ENCODE results near the gene LAMTOR4.
A peak's percentile ranks its signal among the peaks of the same experiment; 100 is the strongest.

The LAMTOR4 gene

DNA sequence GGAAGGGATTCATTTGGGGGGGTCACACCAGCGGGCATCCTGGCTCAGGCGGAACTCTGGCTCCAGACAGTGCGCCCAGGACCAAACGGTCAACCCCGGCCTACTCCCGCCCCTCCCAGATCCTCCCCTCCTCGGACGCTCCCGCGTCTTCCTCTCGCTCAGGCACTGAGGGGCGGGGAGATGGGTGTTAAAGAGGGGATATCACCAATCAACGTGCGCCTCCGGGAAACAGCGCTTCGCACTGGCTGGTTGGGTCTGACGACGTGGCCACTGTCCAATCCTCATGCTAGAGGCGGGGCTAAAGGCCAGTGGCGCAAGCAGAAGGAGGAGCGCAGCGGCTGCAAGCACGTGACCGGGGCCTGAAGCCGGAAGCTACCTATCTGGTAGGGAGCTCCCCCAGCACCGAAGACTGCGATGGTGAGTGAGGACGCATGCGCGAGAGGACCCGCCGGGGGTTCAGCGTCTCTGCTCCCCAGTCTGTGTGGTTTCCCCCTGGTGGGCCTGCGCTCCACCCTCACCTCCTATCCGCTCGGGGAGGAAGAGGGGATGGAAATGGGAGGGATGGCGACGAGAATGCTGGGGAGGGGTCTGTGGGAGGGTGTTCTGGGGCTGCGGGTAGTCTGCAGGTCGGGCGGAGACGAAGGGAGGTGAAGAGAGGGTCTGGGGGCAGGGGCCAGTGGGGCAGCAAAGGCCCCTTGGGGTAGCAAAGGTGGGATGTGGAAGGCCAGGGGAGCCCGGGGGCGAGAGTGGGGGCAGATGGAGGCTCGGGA lies at the start of gene LAMTOR4:
Gene LAMTOR4, plus strand, starts transcription at position 360 of the 770 bp plus-strand sequence. Its CDS starts 55 bp downstream, at position 415.
- peak; percentile 98 for DNase-seq

GRCh38 chr7:100099452-100099851 lies 49.3 kb upstream of the LAMTOR4 start:
- no peak for DNase-seq

DNA sequence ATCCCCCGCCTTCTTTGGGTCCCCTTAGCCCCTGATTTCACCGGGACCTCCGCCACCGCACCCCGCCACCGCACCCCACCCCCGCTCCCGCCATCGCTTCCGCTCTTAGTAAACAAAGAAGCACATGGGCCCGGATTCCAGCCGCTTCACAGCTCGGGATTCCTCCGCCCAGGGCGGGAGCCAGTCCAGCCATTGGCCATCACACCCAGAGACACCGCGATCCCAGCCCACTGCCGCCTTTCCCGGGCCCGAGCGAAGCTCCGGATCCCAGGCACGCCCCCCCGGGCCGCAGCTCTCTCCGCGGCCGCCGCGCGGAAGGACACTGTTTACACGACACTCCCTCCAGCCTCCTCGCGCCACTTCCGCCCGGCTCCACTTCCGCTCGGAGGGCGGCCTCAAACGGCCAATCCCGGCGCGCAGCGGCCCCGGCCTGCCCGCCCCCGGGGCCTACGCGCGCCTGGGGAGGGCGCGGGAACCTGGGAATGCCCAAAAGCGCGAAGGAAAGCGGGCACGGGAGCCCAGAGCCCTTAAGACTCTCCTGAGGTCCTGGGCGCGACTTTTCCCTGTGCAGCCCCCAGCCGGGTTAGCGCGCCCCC lies 48.2 kb upstream of the LAMTOR4 start:
- peak; percentile 60 for DNase-seq

GRCh38 chr7:100101016-100101862 lies 47.5 kb upstream of the LAMTOR4 start, which contains the start of the genes AP4M1 and MCM7:
Gene AP4M1 (plus strand): TSS chr7:100101643. CDS start chr7:100101715, 72 bp downstream.
Gene MCM7 (minus strand): TSS chr7:100101397. CDS start chr7:100101294, 103 bp downstream.
- DNase-seq = peak; percentile 95

GRCh38 chr7:100102950-100103840 lies 45.5 kb upstream of the LAMTOR4 start:
- no peak for DNase-seq

DNA sequence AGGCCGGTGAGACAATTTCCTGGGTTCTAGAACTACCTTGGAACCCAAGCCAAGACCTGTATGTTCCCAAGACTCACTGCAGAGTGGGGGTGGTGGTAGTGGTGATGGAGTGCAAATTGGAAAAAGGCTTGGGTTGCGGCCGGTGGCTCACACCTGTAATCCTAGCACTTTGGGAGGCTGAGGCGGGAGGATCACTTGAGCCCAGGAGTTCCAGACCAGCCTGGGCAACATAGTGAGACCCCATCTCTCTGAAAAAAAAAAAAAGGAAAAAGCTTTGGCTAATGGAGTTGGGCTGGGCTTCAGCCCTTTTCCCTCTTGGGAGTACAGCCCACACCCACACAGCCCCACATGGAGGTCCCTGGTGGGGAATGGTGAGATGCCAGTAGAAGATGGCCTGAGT lies 43.2 kb upstream of the LAMTOR4 start:
- DNase-seq = no peak

DNA sequence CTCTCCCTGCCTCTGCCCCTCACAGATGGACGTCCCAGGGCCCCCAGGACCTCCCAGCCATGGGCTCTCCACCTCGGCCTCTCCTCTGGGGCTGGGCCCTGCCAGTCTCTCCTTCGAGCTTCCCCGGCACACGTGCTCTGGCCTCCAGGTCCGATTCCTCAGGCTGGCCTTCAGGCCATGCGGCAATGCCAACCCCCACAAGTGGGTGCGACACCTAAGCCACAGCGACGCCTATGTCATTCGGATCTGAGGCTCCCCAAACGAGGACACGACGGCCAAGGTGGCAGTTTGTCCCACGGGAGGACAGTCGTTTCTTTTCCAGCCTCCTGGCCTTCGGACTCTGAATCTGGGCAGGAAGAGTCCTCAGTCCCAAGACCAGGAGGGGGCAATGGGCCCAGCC lies 42.1 kb upstream of the LAMTOR4 start:
- DNase-seq = no peak

GRCh38 chr7:100107125-100107737 lies 41.5 kb upstream of the LAMTOR4 start:
- DNase-seq = no peak

DNA sequence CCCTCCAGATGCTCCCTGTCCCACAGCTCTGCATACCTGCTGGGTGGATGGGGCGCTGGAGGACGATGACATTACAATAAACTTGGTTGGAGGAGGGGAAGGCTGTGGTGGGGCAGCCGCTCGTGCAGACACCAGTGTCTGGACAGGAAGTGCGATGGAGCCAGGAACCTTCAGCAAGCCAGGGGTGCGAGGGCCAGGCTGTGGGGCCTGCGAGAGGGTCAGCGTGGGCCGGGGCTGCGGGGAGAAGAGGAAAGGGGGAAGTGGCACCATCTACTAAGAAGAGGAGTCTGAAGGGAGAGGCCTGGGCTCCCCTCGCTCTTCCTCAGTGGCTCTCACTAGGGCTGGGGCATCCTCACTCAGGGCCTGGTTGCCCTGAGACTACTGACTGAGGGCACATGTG lies 40.8 kb upstream of the LAMTOR4 start:
- DNase-seq = no peak

GRCh38 chr7:100109521-100110163 lies 39.1 kb upstream of the LAMTOR4 start:
- DNase-seq = no peak

DNA sequence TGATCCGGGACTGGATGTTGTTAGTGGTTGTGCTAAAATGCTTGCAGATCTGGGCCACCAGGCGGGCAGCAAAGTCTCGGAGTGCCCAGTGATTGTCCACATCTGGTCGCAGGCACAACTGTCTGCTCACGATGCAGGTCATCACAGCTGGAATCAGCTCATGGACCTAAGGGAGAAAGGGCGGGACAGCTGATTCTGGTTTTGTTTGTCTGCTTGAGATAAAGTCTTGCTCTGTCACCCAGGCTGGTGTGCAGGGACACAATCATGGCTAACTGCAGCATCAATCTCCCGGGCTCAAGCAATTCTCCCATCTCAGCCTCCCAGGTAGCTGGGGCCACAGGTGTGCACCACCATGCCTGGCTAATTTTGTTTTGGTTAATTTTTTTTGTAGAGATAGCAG lies 37.6 kb upstream of the LAMTOR4 start:
- DNase-seq = no peak

DNA sequence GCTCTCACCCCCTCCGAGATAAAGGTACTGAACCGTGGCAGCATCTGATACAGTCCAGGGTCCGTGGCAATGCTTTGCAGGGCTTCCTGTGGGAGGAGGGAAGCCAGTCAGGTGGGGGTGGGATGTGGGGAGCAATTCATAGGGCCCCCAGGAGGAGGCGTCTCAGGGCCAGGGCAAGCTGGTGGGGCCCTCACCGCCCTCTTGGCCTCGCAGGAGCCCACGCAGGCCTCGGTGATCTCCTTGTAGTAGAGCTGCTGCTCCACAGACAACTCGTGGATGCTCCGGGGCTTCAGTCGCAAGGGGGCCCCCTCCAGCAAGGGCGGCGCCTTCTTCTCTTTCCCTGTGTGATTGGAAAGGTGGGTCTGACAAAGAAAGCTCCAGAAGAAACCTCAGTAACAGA lies 36.8 kb upstream of the LAMTOR4 start:
- no peak for DNase-seq

GRCh38 chr7:100115026-100115425 lies 33.7 kb upstream of the LAMTOR4 start:
- no peak for DNase-seq

GRCh38 chr7:100118388-100119071 lies 30.2 kb upstream of the LAMTOR4 start:
- DNase-seq = no peak

DNA sequence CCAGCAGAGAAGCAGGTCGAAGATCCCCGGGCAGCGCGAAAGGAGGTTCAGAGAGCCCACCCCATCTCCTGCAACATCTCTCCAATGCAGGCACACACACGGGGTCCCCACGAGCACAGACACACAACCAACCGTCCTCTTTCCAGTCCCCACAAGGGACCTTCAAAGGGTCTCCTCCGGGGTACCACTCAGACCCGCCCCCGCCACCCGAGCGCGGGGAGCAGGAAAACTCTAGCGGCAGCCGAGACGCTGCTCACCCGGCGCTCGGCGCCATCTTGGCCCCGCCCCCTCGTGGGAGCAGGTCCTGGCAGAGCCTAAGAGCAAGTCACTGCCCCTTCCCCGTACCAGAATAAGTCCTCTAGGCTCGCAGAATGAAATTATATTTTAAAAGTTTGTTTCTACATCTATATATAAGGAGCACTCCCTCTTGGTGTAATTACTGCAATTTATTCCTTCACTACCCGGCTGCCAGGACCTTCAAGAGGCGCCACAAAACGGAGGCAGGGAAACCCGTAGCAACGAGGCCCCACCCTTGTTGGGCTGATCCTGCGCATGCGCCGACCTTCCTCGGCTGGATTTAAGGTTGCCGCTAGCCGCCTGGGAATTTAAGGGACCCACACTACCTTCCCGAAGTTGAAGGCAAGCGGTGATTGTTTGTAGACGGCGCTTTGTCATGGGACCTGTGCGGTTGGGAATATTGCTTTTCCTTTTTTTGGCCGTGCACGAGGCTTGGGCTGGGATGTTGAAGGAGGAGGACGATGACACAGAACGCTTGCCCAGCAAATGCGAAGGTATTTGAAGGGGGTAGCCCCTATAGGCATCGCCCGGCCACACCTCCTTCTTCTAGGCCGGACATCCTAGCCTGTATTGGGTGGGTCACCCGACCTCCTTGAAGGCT lies 29.4 kb upstream of the LAMTOR4 start, which contains the start of the genes CNPY4 and TAF6:
Gene CNPY4, plus strand, starts transcription at position 563 of the 898 bp plus-strand sequence. Its CDS starts 111 bp downstream, at position 674.
Gene TAF6, minus strand, starts transcription at position 287 of the 898 bp plus-strand sequence. CDS start 5,149 bp downstream, outside the sequence.
- DNase-seq = peak; percentile 83

DNA sequence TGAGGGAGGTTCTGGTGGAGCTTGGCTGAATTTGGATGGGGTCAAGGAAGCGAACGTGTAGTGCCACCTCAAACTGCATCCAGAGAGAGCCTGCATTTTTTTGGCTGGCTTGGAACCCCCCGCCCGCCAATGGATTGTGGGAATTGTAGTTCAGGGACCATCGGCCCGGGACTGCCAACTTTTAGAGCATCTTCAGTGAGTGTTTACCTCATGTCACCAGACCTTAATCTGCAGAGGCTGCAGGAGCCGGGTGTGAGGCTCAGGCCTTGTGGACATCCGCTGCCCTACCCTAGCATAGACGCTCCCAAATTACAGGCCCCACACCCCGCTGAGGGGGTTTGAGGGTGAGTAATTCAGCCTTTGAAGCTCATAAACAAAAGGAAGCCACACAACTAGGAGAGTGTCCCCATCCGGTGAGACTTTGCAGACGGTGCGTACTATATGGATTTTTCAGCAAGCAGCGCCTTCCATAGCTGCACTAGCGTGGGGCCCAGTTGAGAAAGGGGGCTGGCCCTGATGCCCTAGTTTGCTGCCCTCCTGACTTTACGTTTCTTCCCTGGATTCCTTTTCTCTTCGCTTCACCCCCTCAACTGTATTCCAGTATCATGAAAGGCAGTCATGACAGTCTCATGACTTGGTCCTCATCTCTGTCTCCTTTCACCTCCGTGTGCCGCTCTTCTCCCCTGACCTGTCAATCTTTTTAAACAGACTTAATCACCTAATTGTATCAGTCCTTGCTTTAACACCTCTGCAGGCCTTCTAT lies 28.6 kb upstream of the LAMTOR4 start:
- no peak for DNase-seq

DNA sequence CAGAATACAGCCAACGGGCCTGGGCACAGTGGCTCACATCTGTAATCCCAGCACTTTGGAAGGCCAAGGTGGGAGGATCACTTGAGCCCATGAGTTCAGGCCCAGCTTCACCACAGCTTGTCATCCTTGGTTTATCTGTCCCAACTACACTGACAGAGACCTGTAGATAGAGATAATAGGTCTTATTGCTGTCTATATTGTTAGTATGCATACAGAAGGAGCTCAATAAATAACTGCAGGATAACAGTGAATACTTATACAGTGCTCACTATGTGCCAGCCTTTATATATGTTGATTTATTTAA lies 28.0 kb upstream of the LAMTOR4 start:
- DNase-seq = no peak

DNA sequence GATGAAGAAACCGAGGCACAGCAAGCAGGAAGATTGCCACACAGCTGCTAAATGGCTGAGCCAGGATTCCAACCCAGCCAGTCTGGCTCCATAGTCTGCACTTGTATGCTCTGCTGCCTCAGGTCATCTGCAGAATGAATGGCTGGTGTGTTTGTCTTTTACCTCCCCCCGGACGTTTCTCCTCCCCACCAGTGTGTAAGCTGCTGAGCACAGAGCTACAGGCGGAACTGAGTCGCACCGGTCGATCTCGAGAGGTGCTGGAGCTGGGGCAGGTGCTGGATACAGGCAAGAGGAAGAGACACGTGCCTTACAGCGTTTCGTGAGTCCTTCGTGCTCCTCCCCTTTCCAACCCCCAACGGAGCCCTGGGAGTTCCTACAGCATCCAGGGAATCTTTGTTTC lies 26.7 kb upstream of the LAMTOR4 start:
- DNase-seq = peak; percentile 92

DNA sequence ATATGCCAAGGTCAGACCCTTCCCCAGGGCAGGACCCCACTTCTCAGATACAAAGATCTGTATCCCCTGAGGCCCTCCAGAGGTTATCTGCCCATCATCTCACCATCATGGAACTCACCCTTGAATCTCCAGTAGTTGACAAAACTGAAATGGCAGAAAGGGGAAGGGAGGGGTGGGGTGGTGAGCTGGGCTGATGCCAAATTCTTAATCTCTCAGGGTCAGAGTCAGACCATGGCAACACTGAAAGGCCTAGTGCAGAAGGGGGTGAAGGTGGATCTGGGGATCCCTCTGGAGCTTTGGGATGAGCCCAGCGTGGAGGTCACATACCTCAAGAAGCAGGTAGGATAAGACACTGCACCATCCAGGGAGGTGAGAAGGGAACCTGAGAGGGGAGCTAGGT lies 26.1 kb upstream of the LAMTOR4 start:
- no peak for DNase-seq

Data from NCI-H187 treated with DMSO at 0.1 percent for 48 hours (cell line).